GM12892 (cell line): Measurements from ENCODE around the gene CCR2.

Experiments used
- POLR2A ChIP-seq: IDR thresholded peaks from 2 replicates; pipeline ENCODE4 v1.6.1; 2011; ENCODE audit warnings: low read depth, low read length, control low read depth
- POLR2AphosphoS5 ChIP-seq: IDR thresholded peaks from 2 replicates; pipeline ENCODE4 v1.6.1; 2011; ENCODE audit warnings: low read depth, low read length, control low read depth
- TAF1 ChIP-seq: IDR thresholded peaks from 2 replicates; pipeline ENCODE4 v1.6.1; 2011; ENCODE audit warnings: low read depth, mild to moderate bottlenecking, control low read depth, low read length, borderline replicate concordance

GRCh38 chr3:46353647-46354410 lies at the start of gene CCR2:
- no peak for TF ChIP-seq POLR2A
- TF ChIP-seq POLR2AphosphoS5, result no peak
- no peak for TF ChIP-seq TAF1
